ENCODE measurements around the gene AADACL2.

DNA sequence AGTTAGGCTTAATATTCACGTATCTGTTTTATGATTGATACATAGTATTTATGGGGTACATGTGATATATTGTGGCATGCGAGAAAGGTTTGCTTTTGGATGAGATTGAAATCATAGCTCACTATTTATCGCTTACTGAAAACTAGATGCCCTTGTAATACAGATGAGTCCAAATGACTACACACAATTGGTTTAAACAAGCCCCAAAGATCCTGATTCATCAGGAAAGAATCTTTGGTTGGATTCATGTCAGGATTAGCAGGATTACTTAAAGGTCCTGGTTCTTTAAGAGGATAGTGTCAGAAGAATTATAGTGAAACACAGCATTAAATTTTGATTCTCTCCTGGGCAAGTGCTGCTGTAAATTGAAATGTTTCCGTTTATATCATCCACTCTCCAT lies 61.5 kb downstream of the AADACL2 start:
- no peak for TF ChIP-seq EZH2phosphoT487 (IDR thresholded peaks at IDR 0.05; ENCODE audit: insufficient read depth, low read depth)
- no peak for TF ChIP-seq EZH2 (IDR thresholded peaks at IDR 0.05; ENCODE audit: insufficient read depth, poor library complexity, severe bottlenecking)
